ENCODE data around the gene TBATA.
"Not testable (repeated sequence)": the region's sequence is repeated elsewhere in the genome, so short reads cannot be mapped to it uniquely, and the experiment has no call there.

The TBATA gene

DNA sequence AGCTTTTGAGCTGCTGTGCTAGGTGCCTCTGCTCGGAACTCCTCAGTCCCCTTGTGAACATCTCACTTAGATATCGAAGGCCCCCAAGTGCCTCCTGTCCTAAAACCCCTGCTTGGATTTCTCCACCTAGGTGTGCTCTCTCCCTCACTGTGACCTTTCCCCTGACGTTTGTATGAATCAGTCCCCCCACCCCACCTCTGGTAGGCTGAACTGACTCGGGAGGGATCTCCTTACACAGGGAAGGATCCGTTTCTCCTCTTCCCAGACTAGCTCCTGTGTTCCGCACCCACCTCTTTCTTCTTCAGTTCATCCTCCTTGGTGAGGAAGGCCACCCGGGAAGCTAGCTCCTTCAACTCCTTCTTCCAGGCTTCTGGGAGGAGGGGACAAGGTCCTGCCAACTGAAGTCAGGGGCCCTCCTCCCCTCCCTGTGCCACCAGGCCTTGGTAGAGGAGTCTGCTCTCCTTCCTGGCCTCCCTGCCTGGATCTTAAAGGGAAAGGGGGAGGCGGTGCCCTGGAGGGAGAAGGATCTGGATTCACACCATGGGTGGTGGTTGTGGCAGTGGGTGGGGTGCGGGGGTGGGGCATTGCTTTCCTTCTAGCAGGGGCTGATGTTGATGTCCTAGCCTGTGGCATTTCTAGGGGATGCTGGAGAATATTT is 6.8 kb downstream of the TBATA start:
- no peak for DNase-seq

GRCh38 chr10:70777063-70777875 is 7.9 kb downstream of the TBATA start:
- DNase-seq, result no peak

GRCh38 chr10:70776455-70777005 is 8.6 kb downstream of the TBATA start:
- no peak for DNase-seq

GRCh38 chr10:70775679-70776454 is 9.3 kb downstream of the TBATA start:
- DNase-seq, result no peak

DNA sequence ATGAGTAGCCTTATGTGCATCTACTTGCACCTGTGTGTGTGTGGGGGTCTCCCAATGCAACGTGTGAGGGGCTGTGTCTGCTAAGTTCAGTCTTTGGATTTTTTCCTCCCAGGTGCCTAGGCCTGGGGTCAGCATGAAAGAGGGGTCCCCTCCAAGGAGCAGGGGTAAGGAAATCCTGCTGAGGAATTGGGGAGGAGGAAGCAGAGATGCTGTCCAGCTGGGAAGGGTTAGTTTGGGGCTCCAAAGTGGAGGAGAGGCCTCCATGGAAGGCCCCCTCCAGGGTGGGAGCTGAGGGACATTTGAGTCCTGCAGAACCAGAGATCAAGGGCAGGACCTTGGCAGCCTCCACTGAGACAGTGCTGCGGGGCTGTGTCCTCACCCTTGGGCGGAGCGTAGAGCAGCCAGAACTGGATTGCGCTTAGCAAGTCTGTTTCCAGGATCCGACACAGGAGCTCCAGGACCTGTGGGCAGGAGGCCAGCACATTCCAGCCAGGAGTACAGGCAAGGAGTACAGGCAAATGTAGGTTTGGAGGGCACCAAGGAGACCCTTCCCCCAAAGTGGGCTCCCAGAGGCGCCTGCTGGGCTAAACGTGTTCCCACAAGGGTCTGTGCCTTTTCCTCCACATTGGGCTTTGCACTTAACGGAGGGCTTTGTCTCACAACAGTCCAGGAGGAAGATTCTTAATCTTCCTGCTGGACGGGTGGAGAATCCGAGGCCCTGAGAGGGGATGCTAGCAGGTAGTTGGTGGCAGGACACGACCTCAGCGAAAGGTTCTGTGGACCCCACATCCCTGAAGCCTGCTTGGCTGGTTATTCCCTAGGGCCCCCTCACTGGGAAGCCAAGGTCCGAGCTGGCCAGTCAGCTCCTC is 10.1 kb downstream of the TBATA start:
- no peak for DNase-seq

GRCh38 chr10:70773965-70774809 is 11.0 kb downstream of the TBATA start:
- no peak for DNase-seq

GRCh38 chr10:70773461-70773860 is 11.7 kb downstream of the TBATA start:
- no peak for DNase-seq

DNA sequence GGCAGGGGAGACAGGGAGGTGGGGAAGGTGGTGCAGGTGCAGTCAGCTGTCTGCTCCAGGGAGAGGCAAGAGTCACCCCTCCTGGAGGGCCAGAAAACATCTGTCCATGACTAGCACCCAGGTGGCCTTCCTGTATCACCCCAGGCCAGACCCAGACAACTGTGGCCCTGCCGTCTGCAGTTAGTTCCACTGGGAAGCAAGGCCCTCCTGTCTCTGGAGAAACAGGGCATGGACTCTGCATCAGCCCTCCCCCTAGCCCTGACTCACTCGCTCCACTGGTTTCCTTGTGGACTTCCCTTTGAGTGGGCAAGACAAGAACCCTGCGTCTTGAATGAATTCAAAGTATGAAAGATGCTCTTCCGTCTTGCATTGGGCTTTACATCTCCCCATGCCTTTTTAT is 12.6 kb downstream of the TBATA start:
- no peak for DNase-seq

DNA sequence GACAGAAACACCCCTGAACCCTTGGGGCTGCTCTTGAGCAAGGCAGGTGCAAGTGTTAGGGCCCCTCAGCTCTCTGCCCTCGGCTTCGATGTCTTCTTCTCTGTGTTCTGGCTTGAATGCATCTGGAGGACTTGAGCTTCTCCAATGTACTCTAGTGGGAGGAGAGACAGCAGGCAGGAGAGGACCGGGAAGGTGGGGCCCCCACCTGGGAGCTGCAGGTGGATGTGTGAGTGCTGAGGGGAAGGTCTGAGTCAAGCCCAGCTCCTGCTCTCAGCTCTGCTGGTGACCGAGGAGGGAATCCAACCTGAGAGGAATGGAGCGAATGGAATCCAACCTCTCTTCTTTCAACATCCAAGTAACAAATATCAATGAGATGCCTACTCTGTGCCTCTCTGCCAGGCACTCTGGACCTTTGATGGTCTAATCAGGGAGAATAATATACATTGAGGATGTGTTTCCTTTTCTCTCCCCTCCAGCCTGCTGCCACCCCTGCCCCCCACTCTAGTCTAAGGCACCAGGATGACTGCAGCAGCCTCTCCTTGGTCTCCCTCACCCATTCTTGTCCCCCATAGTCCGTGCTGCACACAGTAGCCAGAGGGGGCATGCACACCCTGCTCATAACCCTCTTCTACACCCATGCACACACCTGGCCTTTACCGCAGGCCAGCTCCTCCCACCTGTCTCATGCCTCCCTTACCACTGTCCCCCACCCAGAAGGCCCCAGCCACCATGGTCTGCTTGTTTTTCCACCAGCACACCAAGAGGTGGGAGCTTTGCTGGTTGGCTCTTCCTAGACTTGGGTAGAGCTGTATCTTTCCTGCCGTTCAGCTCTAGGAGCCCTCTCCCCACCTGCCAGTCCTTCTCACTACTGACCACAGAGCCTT is 13.6 kb downstream of the TBATA start:
- DNase-seq, result no peak

DNA sequence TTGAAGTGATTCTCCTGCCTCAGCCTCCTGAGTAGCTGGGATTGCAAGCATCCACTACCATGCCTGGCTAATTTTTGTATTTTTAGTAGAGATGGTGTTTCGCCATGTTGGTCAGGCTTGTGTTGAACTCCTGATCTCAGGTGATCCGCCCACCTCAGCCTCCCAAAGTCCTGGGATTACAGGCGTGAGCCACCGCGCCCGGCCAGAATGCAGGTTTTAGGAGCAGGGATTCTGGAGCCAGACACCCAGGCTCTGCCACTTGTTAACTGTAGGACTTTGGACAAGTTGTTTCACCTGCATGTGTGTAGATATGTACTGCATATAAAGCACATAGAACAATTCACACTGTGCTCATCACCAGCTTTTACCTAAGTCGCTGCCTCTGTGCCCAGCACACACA is 14.7 kb downstream of the TBATA start:
- DNase-seq, result not testable (repeated sequence)

GRCh38 chr10:70770001-70770400 is 15.2 kb downstream of the TBATA start:
- DNase-seq, result no peak

DNA sequence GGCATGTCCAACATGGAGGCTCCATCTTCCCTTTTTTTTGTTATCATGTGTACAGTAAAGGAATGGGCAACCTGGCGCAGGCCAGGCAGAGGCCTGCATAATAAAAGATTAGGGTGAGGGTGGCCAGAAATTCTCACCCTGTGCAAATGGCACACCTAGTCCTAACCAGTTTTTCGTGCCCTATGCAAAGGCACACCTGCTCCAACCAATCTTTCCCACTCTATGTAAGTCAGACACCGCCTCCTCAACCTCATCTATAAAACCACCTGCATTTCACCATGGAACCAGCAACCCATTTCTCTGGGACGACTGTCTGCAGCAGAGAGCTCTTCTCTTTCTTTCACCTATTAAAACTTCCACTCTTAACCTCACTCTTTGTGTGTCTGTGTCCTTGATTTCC is 16.1 kb downstream of the TBATA start:
- no peak for DNase-seq

- DNase-seq, result not testable (repeated sequence)
These were observed 17.0 kb downstream of the TBATA start for GRCh38 chr10:70768026-70768685.

GRCh38 chr10:70765794-70766594 is 19.2 kb downstream of the TBATA start:
- no peak for DNase-seq

GRCh38 chr10:70763567-70763966 is 21.6 kb downstream of the TBATA start:
- DNase-seq, result no peak

DNA sequence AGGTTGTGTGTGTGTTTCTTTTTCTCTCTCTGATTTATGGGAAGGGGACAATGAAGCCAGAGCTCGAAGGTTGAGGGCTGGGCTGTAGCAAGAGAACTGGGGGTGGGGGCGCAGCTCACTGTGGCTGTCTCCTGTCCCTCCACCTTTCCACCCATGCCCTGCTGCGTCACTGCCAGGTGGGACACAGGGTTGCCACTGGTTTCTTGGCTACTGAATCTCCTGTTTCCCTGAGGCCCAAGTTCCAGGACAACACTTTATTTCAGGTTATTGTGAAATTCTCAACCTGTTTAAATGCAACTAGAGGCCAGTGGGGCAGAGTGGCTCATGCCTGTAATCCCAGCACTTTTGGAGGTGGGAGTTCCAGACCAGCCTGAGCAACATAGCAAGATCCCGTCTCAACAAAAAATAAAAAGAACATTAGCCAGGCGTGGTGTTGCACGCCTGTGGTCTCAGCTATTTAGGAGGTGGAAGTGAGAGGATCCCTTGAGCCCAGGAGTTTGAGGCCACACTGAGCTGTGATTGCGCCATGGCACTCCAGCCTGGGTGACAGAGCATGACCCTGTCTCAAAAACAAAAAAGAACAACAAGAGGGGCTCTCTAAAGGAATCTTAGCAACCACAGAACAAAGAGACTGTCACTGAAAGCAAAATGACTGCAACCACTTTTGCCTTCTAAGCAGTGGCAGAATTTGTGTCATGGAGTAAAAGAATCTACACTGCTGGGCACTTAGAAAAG is 22.6 kb downstream of the TBATA start:
- no peak for DNase-seq

DNA sequence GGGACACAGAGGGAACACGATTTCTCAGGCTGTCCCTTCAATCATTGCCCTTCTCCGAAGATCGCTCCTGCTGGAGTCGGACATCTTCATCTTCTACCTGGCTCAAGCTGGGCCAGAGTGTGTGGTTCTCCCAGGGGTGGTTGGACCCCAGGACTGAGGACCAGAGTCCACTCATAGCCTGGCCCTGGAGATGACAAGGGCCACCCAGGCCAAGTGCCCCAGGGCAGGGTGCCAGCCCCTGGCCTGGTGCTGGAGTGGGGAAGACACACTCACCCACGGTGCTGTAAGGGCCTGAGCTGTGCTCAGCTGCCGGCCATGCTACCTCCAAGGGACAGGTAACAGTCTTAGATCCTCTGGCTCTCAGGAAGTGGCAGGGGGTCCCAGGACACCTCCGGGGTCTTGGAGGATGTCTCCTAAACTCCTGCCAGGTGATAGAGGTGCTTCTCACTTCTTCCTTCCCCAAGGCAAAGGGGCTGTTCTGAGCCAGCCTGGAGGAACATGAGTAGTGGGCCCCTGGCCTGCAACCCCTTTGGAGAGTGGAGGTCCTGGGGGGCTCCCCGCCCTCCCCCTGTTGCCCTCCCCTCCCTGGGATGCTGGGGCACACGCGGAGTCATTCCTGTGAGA is 23.3 kb downstream of the TBATA start:
- no peak for DNase-seq
